PC-9 (cell line): ENCODE data around the gene SRGAP3. TPM values are rescaled to one million over a fixed set of nuclear protein-coding genes. Genes with fewer than 3 reads are reported as not detected.

Experiments used
- BruUV-seq: library from RNA; stranded (reverse); fragments of 400-500 nt; replicated peaks from 2 replicates; lab custom pipeline; 2021; lab: Mats Ljungman, UMichigan
- CTCF ChIA-PET: fragments of 300-600 bp; sonication (Branson Sonifier 250); formaldehyde crosslinking; loops from one replicate; lab custom pipeline; 2022; ENCODE audit warnings: antibody characterized with exemption; lab: Charles Lee
- POLR2A ChIA-PET: fragments of 300-600 bp; sonication (Branson Sonifier 250); formaldehyde crosslinking; loops from one replicate; lab custom pipeline; 2022; ENCODE audit warnings: antibody characterized with exemption; ENCODE audit not compliant: unreplicated experiment; lab: Charles Lee
- DNase-seq, 2 experiments: peaks; one replicate each; pipeline versions ENCODE4 v3.0.0 to v3.0.0-alpha.2; 2015 to 2022; ENCODE audit warnings: mixed read lengths in 1 of 2
- H2AFZ ChIP-seq: fragments of 200-600 bp; sonication (generic); 2 replicates; pipeline ENCODE4 v1.8.1; 2017; ENCODE audit warnings: antibody characterized with exemption
- H3F3A ChIP-seq: fragments of 200-600 bp; sonication (generic); 2 replicates; pipeline ENCODE4 v1.8.1; 2017; ENCODE audit warnings: antibody characterized with exemption, mild to moderate bottlenecking, low read depth; ENCODE audit not compliant: insufficient read depth
- H3K27ac ChIP-seq: fragments of 200-600 bp; sonication (generic); 2 replicates; pipeline ENCODE4 v1.6.1; 2016; ENCODE audit warnings: mixed run types
- H3K27me3 ChIP-seq: fragments of 200-600 bp; sonication (generic); 2 replicates; pipeline ENCODE4 v1.6.1; 2016; ENCODE audit warnings: low read depth, mixed run types; ENCODE audit not compliant: insufficient read depth
- H3K36me3 ChIP-seq: fragments of 200-600 bp; sonication (generic); 2 replicates; pipeline ENCODE4 v1.6.1; 2016; ENCODE audit warnings: low read depth, mixed run types
- H3K4me1 ChIP-seq: fragments of 200-600 bp; sonication (generic); replicated peaks from 2 replicates; pipeline ENCODE4 v1.6.1; 2016; ENCODE audit warnings: mixed run types; ENCODE audit not compliant: insufficient read depth
- H3K4me2 ChIP-seq: fragments of 200-600 bp; sonication (generic); 2 replicates; pipeline ENCODE4 v1.6.1; 2017; ENCODE audit warnings: mixed run types
- H3K4me3 ChIP-seq: fragments of 200-600 bp; sonication (generic); 2 replicates; pipeline ENCODE4 v1.6.1; 2016; ENCODE audit warnings: mixed run types
- H3K79me2 ChIP-seq: fragments of 200-600 bp; sonication (generic); 2 replicates; pipeline ENCODE4 v1.6.1; 2017; ENCODE audit warnings: low read depth, mixed run types
- H3K9me2 ChIP-seq: fragments of 200-600 bp; sonication (generic); 2 replicates; pipeline ENCODE4 v1.8.1; 2017; ENCODE audit warnings: mild to moderate bottlenecking; ENCODE audit not compliant: insufficient read depth
- H3K9me3 ChIP-seq: fragments of 200-600 bp; sonication (generic); 2 replicates; pipeline ENCODE4 v1.8.1; 2016; ENCODE audit warnings: low read depth; ENCODE audit not compliant: insufficient read depth
- H4K20me1 ChIP-seq: fragments of 200-600 bp; sonication (generic); 2 replicates; pipeline ENCODE4 v1.8.1; 2017; ENCODE audit not compliant: insufficient read depth
- EZH2 ChIP-seq: fragments of 200-600 bp; sonication (generic); IDR thresholded peaks from 2 replicates; pipeline ENCODE4 v1.8.0; 2017; ENCODE audit warnings: antibody characterized with exemption, low read depth
- intact Hi-C: fragments of 100-400 bp; cut with micrococcal nuclease; formaldehyde crosslinking; loops from one replicate; pipeline ENCODE4 v1.10.0; 2022; ENCODE audit not compliant: unreplicated experiment
- total RNA-seq: library from RNA; stranded (reverse); gene quantifications from 2 replicates; pipeline ENCODE4 v1.2.3, GENCODE V29; 2021
- TF ChIP-seq, protein P1 (sequence below): fragments of 200-600 bp; sonication (generic); conservative IDR thresholded peaks from 2 replicates; pipeline ENCODE4 v1.6.1; 2017; ENCODE audit warnings: mixed run types, antibody characterized with exemption, mild to moderate bottlenecking, moderate library complexity

The SRGAP3 gene
- total RNA-seq, 1 experiment from 2014 or later, result 17.5 TPM

DNA sequence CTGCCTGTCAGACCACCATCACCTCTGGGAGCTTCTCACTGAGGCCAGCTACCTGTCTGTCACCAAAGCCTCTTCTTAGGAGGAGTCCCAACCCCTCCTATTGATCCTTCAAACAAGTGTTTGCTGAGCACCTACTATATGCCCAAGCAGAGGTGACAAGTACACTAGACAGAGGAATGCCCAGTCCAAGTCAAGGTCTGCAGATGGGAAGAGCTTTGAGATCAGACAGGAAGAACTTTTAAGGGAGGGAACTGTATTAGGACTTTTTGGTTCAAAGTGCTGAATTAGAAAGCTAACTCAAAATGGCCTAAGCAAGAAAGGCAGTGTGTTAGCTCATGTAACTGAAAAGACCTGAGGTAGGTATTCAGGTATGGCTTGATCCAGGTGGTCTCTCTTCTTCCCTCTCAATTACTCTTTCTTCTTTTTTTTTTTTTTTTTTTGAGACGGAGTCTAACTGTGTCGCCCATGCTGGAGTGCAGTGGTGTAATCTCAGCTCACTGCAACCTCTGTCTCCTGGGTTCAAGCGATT lies 282.6 kb downstream of the SRGAP3 start:
- POLR2A ChIA-PET, result no interaction called here
- no peak overlapping the region for H3K4me2 ChIP-seq
- no peaks in the 10 kb centered on the region for H3K9me3 ChIP-seq
- TF ChIP-seq, protein P1, sequence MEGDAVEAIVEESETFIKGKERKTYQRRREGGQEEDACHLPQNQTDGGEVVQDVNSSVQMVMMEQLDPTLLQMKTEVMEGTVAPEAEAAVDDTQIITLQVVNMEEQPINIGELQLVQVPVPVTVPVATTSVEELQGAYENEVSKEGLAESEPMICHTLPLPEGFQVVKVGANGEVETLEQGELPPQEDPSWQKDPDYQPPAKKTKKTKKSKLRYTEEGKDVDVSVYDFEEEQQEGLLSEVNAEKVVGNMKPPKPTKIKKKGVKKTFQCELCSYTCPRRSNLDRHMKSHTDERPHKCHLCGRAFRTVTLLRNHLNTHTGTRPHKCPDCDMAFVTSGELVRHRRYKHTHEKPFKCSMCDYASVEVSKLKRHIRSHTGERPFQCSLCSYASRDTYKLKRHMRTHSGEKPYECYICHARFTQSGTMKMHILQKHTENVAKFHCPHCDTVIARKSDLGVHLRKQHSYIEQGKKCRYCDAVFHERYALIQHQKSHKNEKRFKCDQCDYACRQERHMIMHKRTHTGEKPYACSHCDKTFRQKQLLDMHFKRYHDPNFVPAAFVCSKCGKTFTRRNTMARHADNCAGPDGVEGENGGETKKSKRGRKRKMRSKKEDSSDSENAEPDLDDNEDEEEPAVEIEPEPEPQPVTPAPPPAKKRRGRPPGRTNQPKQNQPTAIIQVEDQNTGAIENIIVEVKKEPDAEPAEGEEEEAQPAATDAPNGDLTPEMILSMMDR, result no peak
- no peak for TF ChIP-seq EZH2
- H3K4me3 ChIP-seq, result no peak overlapping the region
- peaks cover 13% of the 10 kb centered on the region for H3K79me2 ChIP-seq
- H3K36me3 ChIP-seq, result no peaks in the 10 kb centered on the region
- H3K9me2 ChIP-seq, result no peaks in the 10 kb centered on the region
- peaks cover 29% of the 10 kb centered on the region for H3K4me1 ChIP-seq
- DNase-seq, result no peak
- peaks cover 24% of the 10 kb centered on the region for H3F3A ChIP-seq
- no peak overlapping the region for H3K27ac ChIP-seq
- H2AFZ ChIP-seq, result no peak overlapping the region
- CTCF ChIA-PET, result no interaction called here
- no peaks in the 10 kb centered on the region for H4K20me1 ChIP-seq
- no TSS peak for BruUV-seq
- H3K27me3 ChIP-seq, result no peaks in the 10 kb centered on the region
- intact Hi-C loops, result no loop called here

DNA sequence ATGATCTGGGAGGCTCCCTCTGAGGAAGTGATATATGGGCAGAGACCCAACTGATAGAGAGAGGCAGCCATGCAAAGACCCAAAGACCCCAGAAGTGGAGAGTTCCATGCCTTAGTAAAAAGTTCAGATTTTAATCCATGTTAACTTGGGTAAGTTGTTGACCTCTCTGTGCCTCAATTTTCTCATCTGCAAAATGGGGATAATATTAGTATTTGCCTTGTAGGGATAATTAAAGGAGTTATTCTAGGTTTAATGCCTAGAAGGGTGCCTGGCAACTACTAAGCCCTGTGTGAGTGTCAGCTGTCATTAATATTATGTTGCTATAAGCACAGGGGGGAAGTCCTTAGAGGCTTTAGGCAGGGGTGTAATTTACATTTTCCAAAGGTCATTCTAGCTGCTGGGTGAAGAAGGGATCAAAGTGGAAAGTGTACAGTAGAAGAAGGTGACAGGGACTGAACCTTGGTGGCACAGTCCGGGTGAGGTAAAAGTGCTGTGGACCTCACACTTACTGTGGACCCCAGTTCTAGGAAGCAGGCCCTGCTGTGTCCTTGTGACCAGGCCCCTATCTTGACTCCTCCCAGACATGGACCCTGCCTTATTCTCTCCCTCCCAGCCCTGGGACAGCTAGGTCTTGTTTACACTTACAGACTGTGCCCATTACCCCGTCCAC lies 283.2 kb downstream of the SRGAP3 start:
- H3K27ac ChIP-seq, result no peak overlapping the region
- no peak for DNase-seq
- intact Hi-C loops, result no loop called here
- no peaks in the 10 kb centered on the region for H3K27me3 ChIP-seq
- H3K9me2 ChIP-seq, result no peaks in the 10 kb centered on the region
- ChIA-PET CTCF (no interaction called here), POLR2A (no interaction called here)
- H2AFZ ChIP-seq, result no peak overlapping the region
- peaks cover 35% of the 10 kb centered on the region for H3K4me1 ChIP-seq
- H4K20me1 ChIP-seq, result no peaks in the 10 kb centered on the region
- TF ChIP-seq EZH2, result no peak
- TF ChIP-seq, protein P1, result no peak
- H3K36me3 ChIP-seq, result no peaks in the 10 kb centered on the region
- peaks cover 24% of the 10 kb centered on the region for H3F3A ChIP-seq
- H3K79me2 ChIP-seq, result peaks cover 19% of the 10 kb centered on the region
- H3K4me2 ChIP-seq, result no peak overlapping the region
- no peaks in the 10 kb centered on the region for H3K9me3 ChIP-seq
- no peak overlapping the region for H3K4me3 ChIP-seq
- BruUV-seq, result no TSS peak

DNA sequence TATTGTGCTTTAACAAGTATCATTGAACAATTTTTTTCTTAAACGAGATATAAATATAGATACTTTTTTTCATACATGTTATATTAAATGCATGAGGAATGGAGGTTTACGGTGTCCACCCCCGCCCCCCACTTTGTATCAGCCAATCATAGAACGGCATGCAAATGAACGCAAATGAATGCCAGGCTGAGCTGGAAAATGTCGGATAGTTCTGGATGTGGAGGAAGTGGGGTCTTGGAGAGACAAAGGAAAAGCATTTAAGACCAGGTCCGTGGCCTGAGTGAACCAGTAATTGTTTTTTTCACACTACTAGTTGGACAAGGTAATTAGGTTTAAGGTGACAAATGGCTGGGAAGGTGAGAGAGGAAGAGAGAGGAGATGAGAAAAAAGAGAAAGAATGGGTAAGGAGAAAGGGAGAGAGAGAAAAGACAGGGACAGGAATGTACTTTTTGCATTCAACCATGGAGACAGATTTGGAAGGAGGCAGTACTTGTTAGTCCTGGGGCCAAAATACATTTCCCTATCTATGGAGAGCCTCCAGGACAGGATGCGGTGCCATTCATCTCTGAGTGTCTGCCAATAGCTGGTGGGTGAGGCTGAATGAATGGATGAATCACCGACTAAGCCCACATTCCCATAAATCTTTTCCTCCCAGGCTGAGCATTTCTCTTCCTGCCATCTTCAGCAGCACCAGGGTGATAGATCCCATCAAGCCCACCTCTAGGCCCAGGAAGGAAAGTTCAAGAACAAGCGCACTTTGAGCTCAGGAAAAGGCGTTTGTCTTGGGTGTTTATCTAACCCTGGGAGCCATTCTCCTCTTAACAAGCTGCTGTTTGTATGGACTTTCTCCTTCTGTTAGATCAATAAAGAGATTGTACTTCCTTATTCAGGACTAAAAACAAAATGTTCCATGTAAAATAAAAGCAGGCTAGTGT lies 284.7 kb downstream of the SRGAP3 start:
- Histone ChIP-seq H3K9me2 (no peaks in the 10 kb centered on the region), H3K27ac (peak overlapping the region; percentile 77), H3K4me2 (peak overlapping the region; percentile 89), H3F3A (peaks cover 24% of the 10 kb centered on the region), H3K36me3 (no peaks in the 10 kb centered on the region), H3K27me3 (no peaks in the 10 kb centered on the region), H4K20me1 (no peaks in the 10 kb centered on the region), H3K4me3 (peak overlapping the region; percentile 69; the same call in 1 of the 2 replicates), H3K4me1 (peaks cover 37% of the 10 kb centered on the region), H3K9me3 (no peaks in the 10 kb centered on the region), H2AFZ (peak overlapping the region; percentile 36; the same call in 1 of the 2 replicates), H3K79me2 (peaks cover 35% of the 10 kb centered on the region)
- intact Hi-C loops, result loop anchor here (1.0 to 5.0 kb wide), 5 partner anchors 27 to 464 kb away; partner anchors contain the start of genes LMCD1 and OXTR
- ChIA-PET CTCF (no interaction called here), POLR2A (interaction anchor here (0.6 to 0.7 kb wide), 6 partner anchors 9 to 454 kb away, joined by 3 to 8 read pairs (median 6); no protein-coding TSS in a partner anchor)
- DNase-seq, result peak; percentile 69 to 82
- no TSS peak for BruUV-seq
- TF ChIP-seq EZH2, result no peak
- TF ChIP-seq, protein P1, result no peak
